ENCODE data around the gene FADS3.

FADS3 gene

DNA sequence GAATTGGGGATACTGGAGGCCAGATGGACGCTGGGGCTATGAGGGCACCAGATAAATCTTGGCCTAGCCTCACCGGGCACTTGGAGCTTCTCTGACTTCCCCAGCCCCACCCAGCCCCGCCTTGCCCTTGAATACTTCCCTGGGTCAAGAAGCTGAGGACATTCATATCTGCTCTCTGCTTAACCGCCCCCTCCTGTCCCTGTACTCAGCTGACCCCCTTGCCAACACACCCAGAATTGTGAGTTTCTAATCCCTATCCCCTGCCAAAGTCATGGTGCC, 22.0 kb downstream of the FADS3 start:
- no peak for DNase-seq (ENCODE audit: low spot score)
- TF ChIP-seq, protein P1, sequence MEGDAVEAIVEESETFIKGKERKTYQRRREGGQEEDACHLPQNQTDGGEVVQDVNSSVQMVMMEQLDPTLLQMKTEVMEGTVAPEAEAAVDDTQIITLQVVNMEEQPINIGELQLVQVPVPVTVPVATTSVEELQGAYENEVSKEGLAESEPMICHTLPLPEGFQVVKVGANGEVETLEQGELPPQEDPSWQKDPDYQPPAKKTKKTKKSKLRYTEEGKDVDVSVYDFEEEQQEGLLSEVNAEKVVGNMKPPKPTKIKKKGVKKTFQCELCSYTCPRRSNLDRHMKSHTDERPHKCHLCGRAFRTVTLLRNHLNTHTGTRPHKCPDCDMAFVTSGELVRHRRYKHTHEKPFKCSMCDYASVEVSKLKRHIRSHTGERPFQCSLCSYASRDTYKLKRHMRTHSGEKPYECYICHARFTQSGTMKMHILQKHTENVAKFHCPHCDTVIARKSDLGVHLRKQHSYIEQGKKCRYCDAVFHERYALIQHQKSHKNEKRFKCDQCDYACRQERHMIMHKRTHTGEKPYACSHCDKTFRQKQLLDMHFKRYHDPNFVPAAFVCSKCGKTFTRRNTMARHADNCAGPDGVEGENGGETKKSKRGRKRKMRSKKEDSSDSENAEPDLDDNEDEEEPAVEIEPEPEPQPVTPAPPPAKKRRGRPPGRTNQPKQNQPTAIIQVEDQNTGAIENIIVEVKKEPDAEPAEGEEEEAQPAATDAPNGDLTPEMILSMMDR (IDR thresholded peaks at IDR 0.05; ENCODE audit: extremely low read depth, missing control alignments) = no peak

DNA sequence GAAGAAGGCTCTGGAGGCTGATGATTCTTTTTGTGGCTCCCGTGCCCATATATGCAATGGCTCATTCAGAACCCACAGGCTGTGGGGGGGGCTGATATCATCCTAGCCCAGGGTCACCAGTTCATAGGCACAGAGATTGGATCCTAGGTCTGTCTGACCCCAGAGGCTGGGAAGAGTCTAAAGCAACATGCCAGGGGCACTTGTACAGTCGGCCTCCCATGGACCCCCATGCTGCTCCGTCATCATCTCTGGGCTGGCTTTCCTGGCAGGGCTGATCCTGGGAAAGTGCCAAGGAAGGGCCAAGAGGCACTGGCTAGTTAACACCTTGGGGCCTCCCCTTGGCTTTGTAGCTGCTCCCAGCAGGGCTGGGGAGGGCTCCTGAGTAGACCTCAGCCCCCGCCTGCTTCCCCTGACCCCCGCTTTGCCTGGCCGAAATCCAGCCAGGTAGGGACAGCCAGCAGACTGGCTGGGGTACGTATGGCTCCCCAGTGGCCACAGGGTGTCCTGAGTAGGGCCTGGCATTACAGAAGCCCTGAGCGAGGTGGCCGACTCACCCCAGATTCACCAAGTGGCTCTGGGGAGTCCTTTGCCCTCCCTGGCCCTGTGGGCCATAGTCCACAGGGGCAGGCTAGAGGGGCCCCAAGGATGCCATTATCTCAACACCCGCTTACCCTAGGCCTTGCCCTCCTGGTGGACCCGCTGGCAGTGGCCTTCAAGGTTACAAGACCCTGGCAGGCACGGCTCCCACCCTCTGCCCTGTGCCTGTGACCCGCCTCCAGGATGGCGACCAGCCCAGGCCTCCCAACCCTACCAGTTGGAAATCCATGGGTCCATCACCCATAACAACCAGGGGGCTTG, 22.5 kb downstream of the FADS3 start:
- no peak for DNase-seq (ENCODE audit: low spot score)

DNA sequence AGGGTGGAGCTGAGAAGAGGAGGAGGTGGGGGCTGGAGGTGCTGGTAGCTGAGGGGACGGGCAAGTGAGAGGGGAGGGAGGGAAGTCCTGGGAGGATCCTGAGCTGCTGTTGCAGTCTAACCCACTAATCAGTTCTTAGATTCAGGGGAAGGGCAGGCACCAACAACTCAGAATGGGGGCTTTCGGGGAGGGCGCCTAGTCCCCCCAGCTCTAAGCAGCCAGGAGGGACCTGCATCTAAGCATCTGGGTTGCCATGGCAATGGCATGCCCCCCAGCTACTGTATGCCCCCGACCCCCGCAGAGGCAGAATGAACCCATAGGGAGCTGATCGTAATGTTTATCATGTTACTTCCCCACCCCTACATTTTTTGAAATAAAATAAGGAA, 24.4 kb downstream of the FADS3 start:
- TF ChIP-seq, protein P1 (IDR thresholded peaks at IDR 0.05; ENCODE audit: extremely low read depth, missing control alignments) = no peak
- no peak for DNase-seq (ENCODE audit: low spot score)

More for the DNA sequence above, 22.5 kb downstream of the FADS3 start:
- TF ChIP-seq, protein P1 (IDR thresholded peaks at IDR 0.05; ENCODE audit: extremely low read depth, missing control alignments) = no peak

DNA sequence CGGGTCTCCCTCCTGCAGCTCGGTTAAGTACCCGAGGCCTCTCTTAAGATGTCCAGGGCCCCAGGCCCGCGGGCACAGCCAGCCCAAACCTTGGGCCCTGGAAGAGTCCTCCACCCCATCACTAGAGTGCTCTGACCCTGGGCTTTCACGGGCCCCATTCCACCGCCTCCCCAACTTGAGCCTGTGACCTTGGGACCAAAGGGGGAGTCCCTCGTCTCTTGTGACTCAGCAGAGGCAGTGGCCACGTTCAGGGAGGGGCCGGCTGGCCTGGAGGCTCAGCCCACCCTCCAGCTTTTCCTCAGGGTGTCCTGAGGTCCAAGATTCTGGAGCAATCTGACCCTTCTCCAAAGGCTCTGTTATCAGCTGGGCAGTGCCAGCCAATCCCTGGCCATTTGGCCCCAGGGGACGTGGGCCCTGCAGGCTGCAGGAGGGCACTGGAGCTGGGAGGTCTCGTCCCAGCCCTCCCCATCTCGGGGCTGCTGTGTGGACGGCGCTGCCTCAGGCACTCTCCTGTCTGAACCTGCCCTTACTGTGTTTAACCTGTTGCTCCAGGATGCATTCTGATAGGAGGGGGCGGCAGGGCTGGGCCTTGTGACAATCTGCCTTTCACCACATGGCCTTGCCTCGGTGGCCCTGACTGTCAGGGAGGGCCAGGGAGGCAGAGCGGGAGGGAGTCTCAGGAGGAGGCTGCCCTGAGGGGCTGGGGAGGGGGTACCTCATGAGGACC, 25.0 kb downstream of the FADS3 start:
- TF ChIP-seq, protein P1 (IDR thresholded peaks at IDR 0.05; ENCODE audit: extremely low read depth, missing control alignments) = no peak

DNA sequence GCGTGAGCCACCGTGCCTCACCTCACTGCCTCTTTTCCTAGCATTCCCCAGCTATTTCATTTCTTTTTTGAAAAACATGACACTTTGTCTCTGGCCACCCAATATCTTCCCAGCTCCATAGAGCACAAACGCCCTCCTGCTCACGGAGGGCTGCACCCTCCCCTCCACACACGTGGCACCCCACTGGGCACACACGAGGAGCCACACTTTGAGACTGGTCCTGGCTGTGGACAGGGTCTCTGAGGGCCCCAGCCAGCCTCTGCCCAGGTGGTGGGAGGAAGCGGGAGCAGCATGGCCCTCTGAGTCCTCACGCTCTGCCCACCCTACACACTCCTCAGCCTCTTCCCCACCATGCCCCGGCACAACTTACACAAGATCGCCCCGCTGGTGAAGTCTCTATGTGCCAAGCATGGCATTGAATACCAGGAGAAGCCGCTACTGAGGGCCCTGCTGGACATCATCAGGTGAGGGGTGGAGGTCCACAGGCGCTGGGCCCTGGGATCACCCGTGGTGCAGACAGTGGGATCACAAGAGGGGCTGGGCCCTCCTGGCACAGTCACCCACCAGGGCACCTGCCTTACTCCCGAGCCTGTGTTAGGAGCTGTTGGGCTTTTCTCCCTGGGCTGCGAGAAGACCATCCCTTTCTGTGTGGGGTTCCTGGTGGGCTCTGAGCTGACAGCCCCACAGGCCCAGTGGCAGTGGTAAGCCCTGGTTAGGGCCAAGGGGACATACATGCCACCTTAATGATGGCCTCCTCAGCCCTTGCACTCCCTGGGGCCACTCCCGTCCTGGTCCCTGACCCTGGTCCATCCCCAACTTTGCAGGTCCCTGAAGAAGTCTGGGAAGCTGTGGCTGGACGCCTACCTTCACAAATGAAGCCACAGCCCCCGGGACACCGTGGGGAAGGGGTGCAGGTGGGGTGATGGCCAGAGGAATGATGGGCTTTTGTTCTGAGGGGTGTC, 26.2 kb downstream of the FADS3 start:
- DNase-seq (ENCODE audit: low spot score) = no peak
- TF ChIP-seq, protein P1 (IDR thresholded peaks at IDR 0.05; ENCODE audit: extremely low read depth, missing control alignments) = no peak

More for the DNA sequence above, 25.0 kb downstream of the FADS3 start:
- DNase-seq (ENCODE audit: low spot score) = no peak

DNA sequence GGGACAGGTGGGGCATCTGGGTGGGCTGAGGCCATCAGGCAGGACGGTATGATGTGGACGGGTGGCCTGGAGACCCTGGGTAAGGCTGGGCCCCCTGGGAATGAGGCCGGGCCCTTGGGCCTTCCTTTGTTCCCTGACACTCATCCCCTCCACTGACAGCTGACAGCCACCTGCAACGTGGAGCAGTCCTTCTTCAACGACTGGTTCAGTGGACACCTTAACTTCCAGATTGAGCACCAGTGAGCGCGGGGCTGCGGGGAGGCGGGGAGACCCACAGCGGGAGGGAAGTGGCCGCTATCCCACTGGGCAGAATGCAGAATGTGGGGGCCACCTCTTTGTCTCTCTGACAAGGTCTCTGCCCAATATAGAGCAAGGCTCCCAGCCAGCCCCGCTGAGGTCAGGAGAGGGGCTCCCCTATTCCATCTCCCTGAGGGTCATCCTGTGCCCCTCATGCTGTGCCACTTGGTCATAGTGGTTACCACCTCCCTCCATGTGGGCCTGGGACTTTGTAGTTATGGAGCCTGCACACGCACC, 27.7 kb downstream of the FADS3 start:
- no peak for DNase-seq (ENCODE audit: low spot score)
- TF ChIP-seq, protein P1 (IDR thresholded peaks at IDR 0.05; ENCODE audit: extremely low read depth, missing control alignments) = no peak
